HG03280 (cell line): ENCODE measurements around the gene FBLN1.

ENCODE experiments used
- ATAC-seq: cut with Tn5 transposase; IDR thresholded peaks from one replicate; pipeline ENCODE4 v1.9.1; 2021; ENCODE audit warnings: mild to moderate bottlenecking, moderate library complexity; ENCODE audit not compliant: unreplicated experiment

The FBLN1 gene

GRCh38 chr22:45650721-45651120 is 148.0 kb downstream of the FBLN1 start:
- no peak for ATAC-seq
